NCI-H82 (cell line): ENCODE results near the gene ACOT4.
A peak's percentile ranks its signal among the peaks of the same experiment; 100 is the strongest.
"Not testable (repeated sequence)": the region's sequence is repeated elsewhere in the genome, so short reads cannot be mapped to it uniquely, and the experiment has no call there.

ENCODE experiments used
- DNase-seq: peaks from one replicate; lab custom pipeline; 2025; lab: John Stamatoyannopoulos, UW

ACOT4 gene

DNA sequence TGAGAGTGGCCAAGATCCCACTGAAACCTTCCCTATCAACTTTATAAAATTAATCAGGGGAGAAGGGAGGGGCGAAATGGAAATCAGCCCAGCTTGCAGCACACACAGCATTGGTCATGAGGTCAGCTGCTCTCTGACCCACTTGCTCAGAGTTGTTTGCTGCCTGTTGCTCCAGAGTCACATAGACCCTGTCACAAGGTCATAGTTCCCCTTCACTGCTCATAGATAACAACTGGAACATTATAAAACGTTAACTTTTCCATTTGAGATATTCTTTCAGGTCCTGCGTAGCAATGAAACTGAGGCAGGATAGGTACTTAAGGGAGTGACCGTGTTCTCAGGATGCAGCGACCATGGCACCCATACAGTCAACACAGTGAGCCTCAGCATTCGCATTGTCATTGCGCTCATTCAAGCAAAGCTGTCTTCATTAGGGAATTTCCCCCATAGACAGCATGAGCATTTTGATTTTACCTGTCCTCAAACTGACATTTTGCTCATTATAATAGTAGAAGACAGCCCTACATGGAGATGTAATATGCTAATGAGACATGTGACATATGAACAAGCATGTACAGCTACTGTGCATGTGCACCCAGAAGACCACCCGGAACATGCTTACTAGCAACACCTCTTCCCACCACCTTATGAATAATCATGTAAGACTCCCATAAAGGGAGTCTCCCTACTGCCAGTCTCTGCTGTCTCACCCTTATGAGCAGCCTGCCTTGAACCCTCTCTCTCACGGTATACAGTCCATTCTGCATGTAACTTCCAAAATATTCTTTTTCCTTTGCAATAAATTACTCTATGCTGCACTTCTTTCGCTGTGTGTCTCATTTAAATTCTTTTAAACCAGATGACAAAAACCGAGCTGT, 9.3 kb upstream of the ACOT4 start:
- DNase-seq, result not testable (repeated sequence)

- DNase-seq, result no peak
These were observed 3.0 kb upstream of the ACOT4 start for GRCh38 chr14:73588695-73589094.

DNA sequence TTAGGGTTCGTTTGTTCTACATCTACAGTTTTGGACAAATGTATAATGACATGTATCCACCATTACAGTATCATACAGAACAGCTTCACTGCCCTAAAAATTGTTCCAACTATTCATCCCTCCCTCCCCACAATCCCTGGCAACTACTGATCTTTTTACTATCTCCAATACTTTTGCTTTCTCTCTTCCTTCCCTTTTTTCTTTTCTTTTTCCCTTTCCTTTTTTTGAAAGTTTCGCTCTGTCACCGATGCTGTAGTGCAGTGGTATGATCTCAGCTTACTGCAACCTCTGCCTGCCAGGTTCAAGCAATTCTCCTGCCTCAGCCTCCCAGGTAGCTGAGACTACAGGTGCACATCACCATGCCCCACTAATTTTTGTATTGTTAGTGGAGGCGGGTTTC, 2.6 kb upstream of the ACOT4 start:
- DNase-seq, result no peak

DNA sequence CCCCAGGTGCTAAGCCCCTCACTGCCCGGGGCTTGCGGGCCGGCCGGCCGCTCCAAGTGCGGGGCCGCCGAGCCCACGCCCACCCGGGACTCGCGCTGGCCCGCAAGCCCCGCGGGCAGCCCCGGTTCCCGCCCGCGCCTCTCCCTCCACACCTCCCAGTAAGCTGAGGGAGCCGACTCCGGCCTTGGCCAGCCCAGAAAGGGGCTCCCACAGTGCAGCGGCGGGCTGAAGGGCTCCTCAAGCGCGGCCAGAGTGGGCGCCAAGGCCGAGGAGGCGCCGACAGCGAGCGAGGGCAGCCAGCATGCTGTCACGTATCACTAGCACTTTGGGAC, 1.0 kb upstream of the ACOT4 start:
- not testable (repeated sequence) for DNase-seq

- DNase-seq, result no peak
These were observed 2.8 kb downstream of the ACOT4 start for GRCh38 chr14:73594491-73594890.

DNA sequence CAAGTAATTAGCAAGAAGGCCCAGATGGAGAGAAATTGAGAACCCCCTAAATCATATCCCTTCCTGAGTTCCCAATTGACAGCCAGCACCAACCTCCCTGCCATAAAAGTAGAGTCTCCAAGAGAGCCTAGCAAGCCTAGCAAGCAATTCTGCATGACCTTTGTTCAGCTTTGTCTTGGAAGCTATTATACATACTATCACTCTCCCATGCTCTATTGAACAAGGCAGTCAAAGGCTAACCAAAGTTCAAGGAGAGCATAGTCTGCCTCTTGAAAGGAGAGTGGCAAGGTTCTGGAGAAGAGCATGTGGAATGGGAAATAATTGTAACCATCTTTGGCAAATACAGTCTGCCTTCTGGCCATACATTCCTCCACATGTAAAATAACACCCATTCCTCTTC, 7.8 kb downstream of the ACOT4 start:
- DNase-seq, result no peak

GRCh38 chr14:73602994-73603393, 11.3 kb downstream of the ACOT4 start:
- no peak for DNase-seq

DNA sequence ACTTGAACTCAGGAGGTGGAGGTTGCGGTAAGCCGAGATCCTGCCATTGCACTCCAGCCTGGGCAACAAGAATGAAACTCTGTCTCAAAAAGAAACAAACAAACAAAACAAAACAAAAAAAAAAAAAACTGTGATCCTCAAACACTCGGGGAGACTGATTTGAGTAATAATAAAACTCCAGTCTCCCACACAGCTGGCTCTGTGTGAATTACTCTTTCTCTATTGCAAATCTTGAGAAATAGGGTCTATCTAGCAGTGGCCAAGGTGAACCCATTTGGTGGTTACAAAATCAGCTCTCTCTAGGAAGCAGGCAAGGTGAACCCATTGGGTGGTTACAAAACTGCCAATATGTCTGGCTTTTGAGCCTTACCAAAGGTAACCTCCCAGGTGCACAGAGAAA, 14.6 kb downstream of the ACOT4 start:
- no peak for DNase-seq

- DNase-seq, result no peak
These were observed 15.6 kb downstream of the ACOT4 start for GRCh38 chr14:73607241-73607640.

GRCh38 chr14:73610687-73611086, 19.0 kb downstream of the ACOT4 start:
- DNase-seq, result no peak

DNA sequence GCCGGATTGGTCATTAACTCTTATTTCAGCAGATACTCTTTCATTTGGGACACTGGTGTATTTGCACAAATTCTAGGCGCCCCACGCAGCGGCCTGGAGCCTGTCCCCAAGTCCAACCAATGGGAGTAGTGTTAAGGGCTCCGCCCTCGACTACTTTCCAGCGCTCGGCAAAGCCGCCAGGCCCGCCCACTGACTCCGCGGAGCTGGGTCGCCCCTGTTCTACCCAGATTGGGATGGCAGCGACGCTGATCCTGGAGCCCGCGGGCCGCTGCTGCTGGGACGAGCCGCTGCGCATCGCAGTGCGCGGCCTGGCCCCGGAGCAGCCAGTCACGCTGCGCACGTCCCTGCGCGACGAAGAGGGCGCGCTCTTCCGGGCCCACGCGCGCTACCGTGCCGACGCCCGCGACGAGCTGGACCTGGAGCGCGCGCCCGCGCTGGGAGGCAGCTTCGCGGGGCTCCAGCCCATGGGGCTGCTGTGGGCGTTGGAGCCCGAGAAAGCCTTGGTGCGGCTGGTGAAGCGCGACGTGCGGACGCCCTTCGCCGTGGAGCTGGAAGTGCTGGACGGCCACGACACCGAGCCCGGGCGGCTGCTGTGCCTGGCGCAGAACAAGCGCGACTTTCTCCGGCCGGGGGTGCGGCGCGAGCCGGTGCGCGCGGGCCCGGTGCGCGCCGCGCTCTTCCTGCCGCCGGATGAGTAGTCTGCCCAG, 20.8 kb downstream of the ACOT4 start, which contains the start of gene ACOT6:
Gene ACOT6, plus strand, starts transcription at position 179 of the 707 bp plus-strand sequence. Its CDS starts 55 bp downstream, at position 234.
- DNase-seq, result peak; percentile 84

- DNase-seq, result peak; percentile 53
These were observed 21.3 kb downstream of the ACOT4 start for GRCh38 chr14:73613046-73613383.

GRCh38 chr14:73613419-73613963, 21.8 kb downstream of the ACOT4 start:
- DNase-seq, result no peak

- DNase-seq, result no peak
These were observed 25.2 kb downstream of the ACOT4 start for GRCh38 chr14:73616831-73617230.

- no peak for DNase-seq
These were observed 27.9 kb downstream of the ACOT4 start for GRCh38 chr14:73619524-73619923.

GRCh38 chr14:73620268-73620667, 28.6 kb downstream of the ACOT4 start:
- DNase-seq, result no peak

GRCh38 chr14:73623504-73624054, 31.9 kb downstream of the ACOT4 start:
- DNase-seq, result no peak

DNA sequence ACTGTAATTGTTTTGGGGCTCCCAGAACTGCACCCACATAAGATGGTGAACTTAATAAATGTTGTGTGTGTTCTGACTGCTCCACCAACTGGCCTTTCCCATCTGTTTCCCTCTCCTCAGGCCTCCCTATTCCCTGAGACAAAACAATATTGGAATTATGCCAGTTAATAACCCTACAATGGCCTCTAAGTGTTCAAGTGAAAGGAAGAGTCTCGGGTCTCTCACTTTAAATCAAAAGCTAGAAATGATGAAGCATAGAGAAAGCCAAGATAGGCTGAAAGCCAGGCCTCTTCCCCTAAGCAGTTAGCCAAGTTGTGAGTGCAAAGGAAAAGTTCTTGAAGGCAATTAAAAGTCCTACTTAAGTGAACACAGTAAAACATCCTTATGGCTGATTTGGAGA, 34.0 kb downstream of the ACOT4 start:
- no peak for DNase-seq

DNA sequence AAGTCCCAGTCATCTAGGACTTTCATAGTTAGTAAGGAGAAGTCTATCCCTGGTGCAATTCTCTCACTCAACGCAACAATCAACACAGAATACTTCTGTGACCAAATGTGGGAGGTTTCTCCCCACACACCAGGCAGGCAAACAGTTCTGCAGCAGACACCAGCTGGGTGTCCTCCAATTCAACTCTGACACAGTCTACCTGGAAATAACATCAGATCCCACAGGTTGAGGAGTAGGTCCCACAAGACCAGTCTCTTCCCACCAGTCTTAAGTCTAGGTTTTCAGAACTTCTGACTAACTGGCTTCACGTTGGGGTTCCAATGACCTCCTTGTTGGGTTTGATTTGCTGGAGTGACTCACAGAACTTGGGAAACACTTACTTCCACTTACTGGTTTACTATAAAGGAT, 35.5 kb downstream of the ACOT4 start:
- DNase-seq, result no peak

GRCh38 chr14:73630009-73630780, 38.5 kb downstream of the ACOT4 start:
- DNase-seq, result no peak

GRCh38 chr14:73633116-73634010, 41.7 kb downstream of the ACOT4 start:
- peak; percentile 76 for DNase-seq
